Colonic mucosa (tissue), 4 donors: ENCODE data around the gene TMPRSS2. TPM values are rescaled to one million over a fixed set of nuclear protein-coding genes. Genes with fewer than 3 reads are reported as not detected.

Experiments used
- DNase-seq: peaks from one replicate; pipeline ENCODE4 v3.0.0-alpha.2; 2020
- H3K27ac ChIP-seq: fragments of 200-600 bp; one replicate; pipeline ENCODE4 v1.8.0; 2021
- H3K27me3 ChIP-seq: fragments of 200-600 bp; one replicate; pipeline ENCODE4 v1.8.0; 2021
- H3K36me3 ChIP-seq: fragments of 200-600 bp; one replicate; pipeline ENCODE4 v1.8.0; 2021
- H3K4me1 ChIP-seq: fragments of 200-600 bp; one replicate; pipeline ENCODE4 v1.8.0; 2021; ENCODE audit warnings: mild to moderate bottlenecking
- H3K4me3 ChIP-seq: fragments of 200-600 bp; one replicate; pipeline ENCODE4 v1.8.0; 2021
- H3K9ac ChIP-seq, 2 donors: one replicate each; pipeline ENCODE4 v1.7.0; 2013; ENCODE audit warnings: control low read depth in 2 of 2, low read depth in 2 of 2, low read length in 2 of 2
- H3K9me3 ChIP-seq: fragments of 200-600 bp; one replicate; pipeline ENCODE4 v1.8.0; 2021
- CTCF ChIP-seq: fragments of 200-600 bp; IDR thresholded peaks from one replicate; pipeline ENCODE4 v1.8.0; 2022; ENCODE audit warnings: antibody characterized with exemption, mild to moderate bottlenecking
- intact Hi-C: fragments of 100-400 bp; cut with DNase I; formaldehyde crosslinking; loops from one replicate; pipeline ENCODE4 v1.14.1; 2022
- total RNA-seq, 2 donors: library from RNA; stranded (reverse); fragmentation: NEBNext Ultra II Directional in 1 of 2; extraction: Animal tissue kit (Norgen Biotek cat#: 25700) in 1 of 2; gene quantifications; one replicate each; pipeline ENCODE4 v1.2.1, GENCODE V29; 2021
- donor health status: healthy.
- donor health status: DM: no; HTN: no; CAD: no.
- donor health status: DM: no; HTN: no; CAD: no.

Gene TMPRSS2
- total RNA-seq, 2 donors from 2014 or later, result 261 to 408 TPM

GRCh38 chr21:41435706-41436105, 72.3 kb downstream of the TMPRSS2 start:
- TF ChIP-seq CTCF, result no peak
- no peak for DNase-seq

GRCh38 chr21:41433566-41433965, 74.4 kb downstream of the TMPRSS2 start:
- no peak for TF ChIP-seq CTCF
- DNase-seq, result no peak
- intact Hi-C loops, result no loop called here
- no peak overlapping the region for H3K9ac ChIP-seq
- H3K4me1 ChIP-seq, result no peaks in the 10 kb centered on the region
- H3K4me3 ChIP-seq, result no peak overlapping the region
- no peaks in the 10 kb centered on the region for H3K27me3 ChIP-seq
- H3K27ac ChIP-seq, result peak overlapping the region; percentile 45
- no peaks in the 10 kb centered on the region for H3K9me3 ChIP-seq
- H3K36me3 ChIP-seq, result no peaks in the 10 kb centered on the region

More at GRCh38 chr21:41435706-41436105, 72.3 kb downstream of the TMPRSS2 start:
- no peaks in the 10 kb centered on the region for H3K36me3 ChIP-seq
- H3K4me3 ChIP-seq, result no peak overlapping the region
- H3K9ac ChIP-seq, result no peak overlapping the region
- H3K27me3 ChIP-seq, result no peaks in the 10 kb centered on the region
- no peaks in the 10 kb centered on the region for H3K9me3 ChIP-seq
- no peak overlapping the region for H3K27ac ChIP-seq
- no peaks in the 10 kb centered on the region for H3K4me1 ChIP-seq
- intact Hi-C loops, result no loop called here

DNA sequence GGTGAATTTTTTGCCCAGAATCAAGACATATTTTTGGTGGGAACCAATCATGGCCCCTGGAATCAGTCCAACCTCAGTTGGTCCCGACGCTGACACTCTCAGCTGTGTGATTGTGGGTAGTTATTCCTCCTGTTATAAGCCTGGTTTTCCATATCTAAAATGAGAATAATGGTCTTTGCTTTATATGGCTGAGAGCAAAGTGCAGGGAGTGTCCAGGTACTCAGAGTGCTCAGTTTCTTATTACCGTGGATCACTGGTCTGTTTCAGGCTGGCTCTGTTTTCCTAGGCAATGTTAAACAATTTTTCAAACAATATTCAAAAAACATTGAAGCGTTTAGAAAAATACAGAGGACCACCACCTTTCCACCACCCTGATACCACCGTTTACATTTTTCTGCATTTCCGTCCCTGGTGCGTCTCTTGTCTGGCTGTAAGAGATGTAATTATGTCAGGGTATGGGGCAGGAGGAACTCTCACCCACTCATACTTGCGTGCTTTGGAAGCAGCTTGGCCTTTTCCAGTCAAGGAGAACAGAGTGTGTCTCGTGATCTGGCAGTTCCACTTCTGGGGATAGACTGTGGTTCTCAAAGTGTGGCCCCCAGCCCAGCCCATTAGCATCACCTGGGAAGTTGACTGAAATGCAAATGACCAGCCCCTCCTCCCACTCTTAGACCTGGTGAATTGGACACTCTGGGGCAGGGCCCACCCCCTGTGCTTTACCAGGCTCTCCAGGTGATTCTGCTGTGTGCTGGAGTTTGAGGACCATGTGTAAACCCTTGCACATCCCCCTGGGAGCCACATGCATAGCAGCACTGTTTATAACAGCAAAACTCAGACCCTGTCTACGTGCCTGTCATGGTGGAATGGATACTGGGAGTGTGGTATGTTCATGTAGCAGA, 75.1 kb downstream of the TMPRSS2 start:
- no peak for DNase-seq
- no peaks in the 10 kb centered on the region for H3K36me3 ChIP-seq
- no peak overlapping the region for H3K4me3 ChIP-seq
- intact Hi-C loops, result no loop called here
- H3K27me3 ChIP-seq, result no peaks in the 10 kb centered on the region
- H3K9ac ChIP-seq, result no peak overlapping the region
- no peaks in the 10 kb centered on the region for H3K9me3 ChIP-seq
- no peak for TF ChIP-seq CTCF
- no peaks in the 10 kb centered on the region for H3K4me1 ChIP-seq
- H3K27ac ChIP-seq, result peak overlapping the region; percentile 45

DNA sequence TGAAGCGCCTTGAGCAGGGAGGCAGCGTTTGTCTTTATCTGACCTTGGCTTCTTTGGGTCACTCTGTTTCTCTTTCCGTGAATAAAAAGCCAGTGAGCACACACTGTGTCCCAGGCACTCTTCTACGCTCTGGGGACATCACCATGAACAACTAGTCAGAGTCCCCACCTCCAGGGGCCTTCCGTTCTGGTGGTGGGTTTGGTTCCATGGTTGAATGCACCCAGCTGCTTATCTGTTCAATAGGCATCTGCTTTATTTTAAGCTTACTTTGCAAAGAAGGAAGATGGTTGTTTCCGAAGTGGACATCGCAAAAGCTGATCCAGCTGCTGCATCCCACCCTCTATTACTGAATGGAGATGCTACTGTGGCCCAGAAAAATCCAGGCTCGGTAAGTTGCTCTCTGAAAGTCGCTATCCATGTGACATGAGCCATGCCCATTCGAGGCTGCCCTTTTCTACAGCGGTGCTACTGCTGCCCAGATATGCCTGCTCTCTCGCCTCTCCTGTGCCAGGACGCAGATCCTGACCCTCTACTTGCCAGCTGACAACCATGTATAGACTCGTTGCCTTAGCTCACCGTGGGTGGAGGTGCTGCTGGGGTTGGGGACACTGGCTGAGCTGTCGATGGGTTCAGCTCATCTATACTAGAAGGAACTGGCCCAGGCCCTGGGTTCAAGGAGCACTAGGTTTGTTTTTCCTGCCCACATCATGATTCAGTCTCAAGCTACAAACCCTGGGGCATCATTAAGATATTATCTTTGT, 76.0 kb downstream of the TMPRSS2 start:
- H3K4me1 ChIP-seq, result no peaks in the 10 kb centered on the region
- intact Hi-C loops, result no loop called here
- no peak overlapping the region for H3K4me3 ChIP-seq
- DNase-seq, result no peak
- H3K36me3 ChIP-seq, result no peaks in the 10 kb centered on the region
- H3K9me3 ChIP-seq, result no peaks in the 10 kb centered on the region
- no peak for TF ChIP-seq CTCF
- H3K27ac ChIP-seq, result peak overlapping the region; percentile 45
- H3K9ac ChIP-seq, result no peak overlapping the region
- no peaks in the 10 kb centered on the region for H3K27me3 ChIP-seq

GRCh38 chr21:41429925-41430491, 78.0 kb downstream of the TMPRSS2 start:
- intact Hi-C loops, result no loop called here
- no peaks in the 10 kb centered on the region for H3K36me3 ChIP-seq

More at GRCh38 chr21:41429925-41430491, 78.0 kb downstream of the TMPRSS2 start:
- no peaks in the 10 kb centered on the region for H3K27me3 ChIP-seq
- TF ChIP-seq CTCF, result no peak
- H3K9me3 ChIP-seq, result no peaks in the 10 kb centered on the region
- H3K9ac ChIP-seq, result no peak overlapping the region
- H3K4me3 ChIP-seq, result no peak overlapping the region
- no peak for DNase-seq
- peaks cover 5% of the 10 kb centered on the region for H3K4me1 ChIP-seq
- H3K27ac ChIP-seq, result no peak overlapping the region
